K562 (cell line): Measurements from ENCODE around the gene PLXDC1. TPM values are rescaled to one million over a fixed set of nuclear protein-coding genes. Genes with fewer than 3 reads are reported as not detected.

Experiments
- FOXA1 ChIP-seq: fragments of 450-650 bp; IDR thresholded peaks from 2 replicates; pipeline ENCODE4 v1.6.1; 2016; ENCODE audit warnings: mild to moderate bottlenecking, borderline replicate concordance
- GATA2 ChIP-seq: sonication (generic); formaldehyde crosslinking; IDR thresholded peaks from 2 replicates; pipeline ENCODE4 v1.4.0; 2020; ENCODE audit warnings: mild to moderate bottlenecking, missing genetic modification reagents
- MBD2 ChIP-seq: sonication (generic); IDR thresholded peaks from 2 replicates; pipeline ENCODE4 v1.6.1; 2016; ENCODE audit warnings: low read depth, borderline replicate concordance
- MEF2A ChIP-seq: IDR thresholded peaks from 2 replicates; pipeline ENCODE4 v1.6.1; 2011; ENCODE audit warnings: low read depth, mild to moderate bottlenecking, low read length, moderate library complexity; ENCODE audit not compliant: control insufficient read depth
- PHTF2 ChIP-seq: fragments of 250-450 bp; sonication (Bioruptor Pico); IDR thresholded peaks from 2 replicates; pipeline ENCODE4 v1.5.0; 2021; ENCODE audit warnings: mild to moderate bottlenecking
- POLR2B ChIP-seq: fragments of 450-650 bp; IDR thresholded peaks from 2 replicates; pipeline ENCODE4 v1.6.1; 2018; ENCODE audit warnings: low read depth; ENCODE audit not compliant: partially characterized antibody
- REST ChIP-seq, 2 experiments: fragments of 450-650 bp; formaldehyde crosslinking in 1 of 2; IDR thresholded peaks; 2 replicates each; pipeline versions ENCODE4 v1.4.0 to v1.6.1; 2014 to 2020; ENCODE audit warnings: mild to moderate bottlenecking in 2 of 2, borderline replicate concordance in 1 of 2, low read depth in 1 of 2
- RHOXF2B ChIP-seq: fragments of 250-450 bp; sonication (Bioruptor Pico); conservative IDR thresholded peaks from 2 replicates; pipeline ENCODE4 v1.5.1; 2021
- STAG1 ChIP-seq: sonication (generic); formaldehyde crosslinking; IDR thresholded peaks from 2 replicates; pipeline ENCODE4 v1.5.0; 2020; ENCODE audit warnings: missing genetic modification reagents, borderline replicate concordance
- STAT5B ChIP-seq: fragments of 250-450 bp; sonication (Bioruptor Pico); IDR thresholded peaks from 2 replicates; pipeline ENCODE4 v1.8.0; 2021; ENCODE audit warnings: mild to moderate bottlenecking, inconsistent platforms
- ZMIZ1 ChIP-seq, 2 experiments: fragments of 150-350 bp in 1 of 2; IDR thresholded peaks; 2 replicates each; pipeline ENCODE4 v1.6.1; 2012 to 2016; ENCODE audit warnings: low read depth in 2 of 2, low read length in 2 of 2, mild to moderate bottlenecking in 1 of 2, moderate library complexity in 1 of 2
- ZNF23 ChIP-seq: fragments of 250-450 bp; sonication (Bioruptor Pico); IDR thresholded peaks from 2 replicates; pipeline ENCODE4 v1.4.0; 2020; ENCODE audit warnings: mild to moderate bottlenecking
- ZNF274 ChIP-seq: IDR thresholded peaks from 2 replicates; pipeline ENCODE4 v1.6.1; 2011; ENCODE audit warnings: low read depth, mild to moderate bottlenecking, low read length, moderate library complexity, borderline replicate concordance
- ZNF644 ChIP-seq: fragments of 200-800 bp; sonication (Bioruptor generic); IDR thresholded peaks from 2 replicates; pipeline ENCODE4 v1.6.1; 2016; ENCODE audit warnings: low read depth, missing genetic modification characterization, missing compliant biosample characterization
- ZNF717 ChIP-seq: fragments of 250-450 bp; sonication (Bioruptor Pico); IDR thresholded peaks from 2 replicates; pipeline ENCODE4 v1.5.0; 2021
- ZNF75A ChIP-seq: fragments of 450-650 bp; formaldehyde crosslinking; IDR thresholded peaks from 2 replicates; pipeline ENCODE4 v1.4.0; 2020; ENCODE audit warnings: mild to moderate bottlenecking
- ZNF766 ChIP-seq: fragments of 200-800 bp; sonication (Bioruptor generic); conservative IDR thresholded peaks from 2 replicates; pipeline ENCODE4 v1.6.1; 2016; ENCODE audit warnings: missing genetic modification characterization, missing compliant biosample characterization
- polyA plus RNA-seq, 8 experiments: library from polyadenylated mRNA; depleted of rRNA in 4 of 8; stranded (reverse) in 5 of 8; unstranded in 3 of 8; fragments of >200 nt; fragmentation: Nextera tagmentation in 2 of 8; fragmentation: Illumina TruSeq in 1 of 8; extraction: Ambion mirVana in 2 of 8; extraction: Trizol in 1 of 8; gene quantifications; 2 replicates each; pipeline versions ENCODE4 v1.2.1 to v1.2.3, GENCODE V29; 2011 to 2014; ENCODE audit warnings: inconsistent platforms in 1 of 8, missing spikeins in 1 of 8
- total RNA-seq, 7 experiments: library from RNA; depleted of rRNA in 6 of 7; stranded (reverse); fragments of >200 nt in 6 of 7; fragmentation: Illumina TruSeq in 2 of 7; extraction: Trizol in 2 of 7; gene quantifications; 2 replicates each; pipeline versions ENCODE4 v1.2.1 to v1.2.3, GENCODE V29; 2011 to 2021; ENCODE audit warnings: low replicate concordance in 1 of 7

PLXDC1 gene
- total and polyA plus RNA-seq, 9 of the 15 experiments (the other 6 are each of a cell fraction or from before 2014, with no cell fraction given): not detected

- TF ChIP-seq ZMIZ1 (IDR thresholded peaks at IDR 0.05; ENCODE audit: low read depth in 2 of 2, low read length in 2 of 2) (no peak), FOXA1 (no peak), MBD2 (no peak), ZNF23 (CRISPR knock-in tag) (no peak), REST (IDR thresholded peaks at IDR 0.05; ENCODE audit: borderline replicate concordance) (no peak), REST (CRISPR knock-in tag; IDR thresholded peaks at IDR 0.05; ENCODE audit: low read depth) (no peak), POLR2B (no peak), STAG1 (CRISPR knock-in tag) (no peak), ZNF644 (tag) (no peak; the same call in 1 of the 2 replicates), ZNF717 (CRISPR knock-in tag) (no peak), ZNF766 (CRISPR knock-in tag) (no peak), ZNF75A (no peak), MEF2A (no peak), STAT5B (no peak), PHTF2 (no peak), GATA2 (CRISPR knock-in tag) (no peak), ZNF274 (no peak), RHOXF2B (CRISPR knock-in tag) (no peak)
Observed at GRCh38 chr17:39014795-39015545, 136.5 kb downstream of the PLXDC1 start (continued).
